Activated T-helper 17 cell treated with anti-CD3 and anti-CD28 coated beads, Interleukin-2, amount 50 U/mL, for 72 hours (primary cell): ENCODE measurements around the gene FAM98B. TPM values are rescaled to one million over a fixed set of nuclear protein-coding genes. Genes with fewer than 3 reads are reported as not detected.
"Not testable (repeated sequence)": the region's sequence is repeated elsewhere in the genome, so short reads cannot be mapped to it uniquely, and the experiment has no call there.

ENCODE experiments used
- ATAC-seq: fragments of 150-1000 bp; cut with Tn5 transposase; replicated peaks from 2 replicates; pipeline ENCODE4 v1.10.0; 2021; ENCODE audit warnings: mild to moderate bottlenecking, moderate library complexity
- H3K27ac Mint-ChIP-seq: one replicate; pipeline ENCODE4 v1.8.0; 2022; ENCODE audit warnings: mixed read lengths
- H3K27me3 Mint-ChIP-seq: one replicate; pipeline ENCODE4 v1.8.0; 2022; ENCODE audit warnings: mixed read lengths
- H3K36me3 Mint-ChIP-seq: one replicate; pipeline ENCODE4 v1.8.0; 2022; ENCODE audit warnings: low read depth, mild to moderate bottlenecking, mixed read lengths
- H3K4me1 Mint-ChIP-seq: one replicate; pipeline ENCODE4 v1.8.0; 2022; ENCODE audit warnings: mixed read lengths
- H3K4me3 Mint-ChIP-seq: one replicate; pipeline ENCODE4 v1.8.0; 2022; ENCODE audit warnings: mild to moderate bottlenecking, mixed read lengths
- H3K9me3 Mint-ChIP-seq: one replicate; pipeline ENCODE4 v1.8.0; 2022; ENCODE audit warnings: mixed read lengths
- total RNA-seq, 2 donors: library from RNA; stranded (reverse); gene quantifications; one replicate each; pipeline ENCODE4 v1.2.3, GENCODE V29; 2022

The FAM98B gene
- total RNA-seq, result 10 to 100 TPM; 28.5 to 44.5 TPM

DNA sequence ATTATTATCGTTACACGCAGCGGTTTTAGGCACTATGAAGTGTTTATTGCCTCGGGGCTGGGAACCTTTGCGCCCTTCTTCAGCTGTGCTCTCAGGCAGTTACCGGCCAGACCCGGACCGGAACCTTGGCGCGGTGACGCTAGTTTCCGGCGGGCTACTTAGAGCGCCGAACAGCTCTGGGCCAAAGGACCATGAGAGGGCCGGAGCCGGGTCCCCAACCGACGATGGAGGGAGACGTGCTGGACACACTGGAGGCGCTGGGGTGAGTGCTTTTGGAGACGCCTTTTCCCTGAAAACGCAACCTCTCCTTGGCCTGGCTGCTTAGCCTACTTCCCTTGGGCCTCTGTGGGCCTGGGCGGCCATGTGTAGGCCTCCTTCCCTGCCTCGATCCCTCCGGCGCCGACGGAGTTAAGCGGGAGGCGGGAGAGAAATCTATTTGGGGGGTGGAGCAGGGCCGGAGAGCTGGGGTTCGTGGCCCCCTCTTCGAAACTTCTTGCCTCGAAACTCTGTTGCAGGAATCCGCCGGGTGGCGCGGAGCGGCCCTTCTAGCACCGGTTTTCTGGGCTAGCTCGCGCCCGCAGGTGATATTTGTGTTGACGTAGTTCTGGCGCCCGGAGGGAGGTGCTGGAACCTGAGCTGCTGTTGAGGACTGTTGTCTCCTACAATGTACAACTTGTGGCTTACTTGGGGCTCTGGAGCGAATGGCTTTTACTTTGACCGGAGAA, at the start of gene FAM98B:
Gene FAM98B (plus strand): TSS at position 157 of the 725 bp plus-strand sequence. CDS start 35 bp downstream, at position 192.
- peaks cover 21% of the 10 kb centered on the region for H3K4me1 Mint-ChIP-seq
- H3K36me3 Mint-ChIP-seq, result peaks cover 20% of the 10 kb centered on the region
- peak; percentile 96 for ATAC-seq
- peak within 1 kb of the TSS; percentile 96 for H3K27ac Mint-ChIP-seq
- H3K9me3 Mint-ChIP-seq, result no peaks in the 10 kb centered on the region
- peak within 1 kb of the TSS; percentile 84 for H3K4me3 Mint-ChIP-seq
- H3K27me3 Mint-ChIP-seq, result no peaks in the 10 kb centered on the region

- Mint-ChIP-seq H3K27ac (no peak overlapping the region), H3K4me1 (no peaks in the 10 kb centered on the region), H3K27me3 (peaks cover 21% of the 10 kb centered on the region), H3K4me3 (no peak overlapping the region), H3K9me3 (no peaks in the 10 kb centered on the region), H3K36me3 (no peaks in the 10 kb centered on the region)
- ATAC-seq, result peak; percentile 79
Measured at GRCh38 chr15:38406436-38406835, 47.5 kb upstream of the FAM98B start.

- Mint-ChIP-seq H3K36me3 (no peaks in the 10 kb centered on the region), H3K27ac (no peak overlapping the region), H3K27me3 (peaks cover 23% of the 10 kb centered on the region), H3K4me3 (no peak overlapping the region), H3K9me3 (no peaks in the 10 kb centered on the region), H3K4me1 (no peaks in the 10 kb centered on the region)
- ATAC-seq, result no peak
Measured at GRCh38 chr15:38408576-38408975, 45.4 kb upstream of the FAM98B start.

GRCh38 chr15:38411902-38412301, 42.0 kb upstream of the FAM98B start:
- no peaks in the 10 kb centered on the region for H3K4me1 Mint-ChIP-seq
- H3K4me3 Mint-ChIP-seq, result no peak overlapping the region
- ATAC-seq, result no peak
- H3K9me3 Mint-ChIP-seq, result no peaks in the 10 kb centered on the region
- no peak overlapping the region for H3K27ac Mint-ChIP-seq
- no peaks in the 10 kb centered on the region for H3K36me3 Mint-ChIP-seq
- peaks cover 32% of the 10 kb centered on the region for H3K27me3 Mint-ChIP-seq

DNA sequence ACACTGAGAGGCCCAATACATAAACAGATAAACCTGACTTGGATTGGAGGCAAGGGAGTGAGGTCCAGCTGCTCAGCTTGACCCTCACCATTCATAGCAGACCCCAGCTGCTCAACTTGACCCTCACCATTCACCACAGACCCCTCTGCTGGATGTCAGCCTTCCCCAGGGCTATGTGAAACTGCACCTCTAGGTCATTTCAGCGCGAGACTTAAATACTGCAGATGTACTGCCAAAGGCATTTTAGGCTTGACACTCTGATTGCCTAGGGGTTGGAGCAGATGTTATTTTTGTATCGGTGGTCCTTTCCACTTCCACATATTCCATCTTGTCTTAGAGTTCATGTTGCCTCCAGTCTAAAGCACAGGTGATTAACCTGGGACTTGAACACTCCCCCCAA, 41.5 kb upstream of the FAM98B start:
- no peak for ATAC-seq
- no peaks in the 10 kb centered on the region for H3K36me3 Mint-ChIP-seq
- H3K27me3 Mint-ChIP-seq, result peaks cover 34% of the 10 kb centered on the region
- H3K9me3 Mint-ChIP-seq, result no peaks in the 10 kb centered on the region
- H3K4me1 Mint-ChIP-seq, result no peaks in the 10 kb centered on the region
- H3K4me3 Mint-ChIP-seq, result no peak overlapping the region
- H3K27ac Mint-ChIP-seq, result no peak overlapping the region

DNA sequence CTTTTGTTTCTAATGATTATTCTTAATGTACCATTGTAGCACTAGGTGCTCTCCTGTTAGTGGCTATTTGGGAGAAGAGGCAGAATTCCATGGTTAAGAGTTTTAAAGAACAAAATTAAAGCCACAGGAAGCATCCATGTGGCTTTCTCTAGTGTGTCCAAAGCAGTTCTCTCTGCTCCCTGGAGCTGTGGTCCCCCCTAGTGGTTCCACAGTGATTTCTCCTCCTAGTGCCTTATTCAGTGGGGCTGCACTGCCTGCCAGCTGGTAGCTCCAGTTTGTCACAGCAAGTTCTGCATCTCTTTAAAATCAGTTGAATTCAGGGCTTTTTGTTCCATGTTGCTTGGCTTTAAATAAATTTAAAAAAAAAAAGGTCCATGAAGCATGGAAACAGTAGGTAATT, 39.6 kb upstream of the FAM98B start:
- Mint-ChIP-seq H3K9me3 (no peaks in the 10 kb centered on the region), H3K4me1 (no peaks in the 10 kb centered on the region), H3K27ac (no peak overlapping the region), H3K36me3 (no peaks in the 10 kb centered on the region), H3K4me3 (no peak overlapping the region), H3K27me3 (peaks cover 35% of the 10 kb centered on the region)
- ATAC-seq, result no peak

DNA sequence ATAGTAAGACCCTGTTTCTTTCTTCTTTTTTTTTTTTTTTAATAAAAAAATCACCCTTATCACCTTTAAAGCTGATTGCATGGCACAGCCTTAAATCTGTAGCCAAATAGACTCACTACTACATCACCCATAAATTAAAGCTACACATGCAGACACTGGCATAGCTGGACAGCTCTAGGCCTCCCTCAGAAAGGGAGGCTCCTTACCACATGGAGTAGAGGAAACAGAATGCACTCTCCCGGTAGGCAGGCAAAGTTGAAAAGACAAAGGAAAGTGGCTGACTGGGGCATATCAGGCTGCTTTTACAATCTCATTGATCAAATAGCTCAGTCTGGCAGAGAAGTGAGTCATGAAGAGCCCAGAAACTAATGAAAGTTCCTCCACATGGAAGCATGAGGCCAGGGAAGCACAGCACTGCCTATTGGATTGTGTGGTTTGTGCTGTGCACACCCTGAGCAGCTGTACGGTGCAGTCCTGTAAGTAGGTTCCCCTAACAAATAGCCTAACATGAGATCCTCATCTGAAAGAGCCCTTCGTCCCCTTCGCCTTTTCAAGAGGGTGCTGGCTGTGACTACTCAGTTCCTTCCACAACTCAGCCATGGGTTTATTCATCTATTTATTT, 32.7 kb upstream of the FAM98B start:
- H3K36me3 Mint-ChIP-seq, result no peaks in the 10 kb centered on the region
- no peaks in the 10 kb centered on the region for H3K4me1 Mint-ChIP-seq
- H3K27me3 Mint-ChIP-seq, result peaks cover 34% of the 10 kb centered on the region
- no peak overlapping the region for H3K4me3 Mint-ChIP-seq
- no peak for ATAC-seq
- H3K9me3 Mint-ChIP-seq, result no peaks in the 10 kb centered on the region
- H3K27ac Mint-ChIP-seq, result no peak overlapping the region

- H3K9me3 Mint-ChIP-seq, result no peaks in the 10 kb centered on the region
- no peak overlapping the region for H3K4me3 Mint-ChIP-seq
- no peaks in the 10 kb centered on the region for H3K36me3 Mint-ChIP-seq
- H3K4me1 Mint-ChIP-seq, result no peaks in the 10 kb centered on the region
- no peak overlapping the region for H3K27ac Mint-ChIP-seq
- peaks cover 27% of the 10 kb centered on the region for H3K27me3 Mint-ChIP-seq
- no peak for ATAC-seq
Measured at GRCh38 chr15:38424101-38424552, 29.8 kb upstream of the FAM98B start.

- no peak for ATAC-seq
- peaks cover 27% of the 10 kb centered on the region for H3K27me3 Mint-ChIP-seq
Measured at GRCh38 chr15:38425269-38425668, 28.7 kb upstream of the FAM98B start.

DNA sequence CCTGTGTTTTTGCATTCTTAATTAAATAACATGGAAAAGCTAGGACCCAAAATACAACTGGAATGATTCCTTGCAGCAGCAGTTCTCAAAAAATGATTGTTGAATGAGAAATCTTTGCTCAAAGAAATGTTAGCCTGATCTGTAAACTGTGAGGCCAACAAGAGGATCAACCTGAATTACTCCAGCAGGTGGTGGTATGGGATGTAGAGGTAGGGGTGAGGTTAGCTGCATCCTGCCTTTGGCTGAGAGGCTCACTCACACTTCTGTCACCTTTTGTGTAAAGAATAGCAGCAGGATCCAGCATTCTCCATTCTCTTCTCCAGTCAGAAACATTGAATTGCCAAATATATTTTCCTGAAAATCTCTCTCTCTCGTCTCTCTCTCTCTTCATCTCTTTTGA, 26.5 kb upstream of the FAM98B start:
- Mint-ChIP-seq H3K27me3 (peaks cover 18% of the 10 kb centered on the region), H3K27ac (no peak overlapping the region), H3K4me3 (no peak overlapping the region), H3K9me3 (no peaks in the 10 kb centered on the region), H3K36me3 (no peaks in the 10 kb centered on the region), H3K4me1 (no peaks in the 10 kb centered on the region)
- ATAC-seq, result no peak

More at GRCh38 chr15:38425269-38425668, 28.7 kb upstream of the FAM98B start:
- Mint-ChIP-seq H3K27ac (no peak overlapping the region), H3K36me3 (no peaks in the 10 kb centered on the region), H3K4me3 (no peak overlapping the region), H3K9me3 (no peaks in the 10 kb centered on the region), H3K4me1 (no peaks in the 10 kb centered on the region)

DNA sequence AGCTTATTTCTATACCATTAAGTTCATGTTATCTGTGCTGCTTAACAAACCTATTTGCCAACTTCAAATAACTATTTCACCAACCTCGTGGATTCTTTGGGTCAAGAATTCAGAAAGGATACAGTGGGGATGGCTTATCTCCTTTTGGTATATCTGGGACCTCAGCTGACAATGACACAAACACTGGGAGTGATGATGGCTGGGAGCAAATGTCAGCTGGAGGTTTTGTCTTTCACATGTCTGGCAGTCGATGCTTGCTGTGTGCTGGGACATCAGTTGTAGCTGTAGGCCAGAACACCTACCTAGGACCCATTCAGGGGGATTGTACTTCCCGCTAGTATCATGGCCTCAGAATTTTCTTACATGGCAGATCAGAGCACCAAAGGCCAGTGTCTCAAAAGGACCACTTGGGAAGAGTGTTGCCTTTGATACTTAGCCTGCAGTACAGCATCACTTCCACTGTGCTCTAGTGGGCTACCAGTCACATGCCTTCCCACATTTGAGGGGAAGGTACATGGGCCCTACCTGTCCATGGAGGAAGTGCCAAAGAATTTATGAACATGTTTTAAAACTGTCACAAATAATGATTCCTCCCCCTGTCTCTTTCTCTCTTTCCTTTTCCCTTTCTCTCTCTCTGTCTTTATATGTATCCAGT, 23.7 kb upstream of the FAM98B start:
- no peak for ATAC-seq
- Mint-ChIP-seq H3K27ac (no peak overlapping the region), H3K4me1 (no peaks in the 10 kb centered on the region), H3K9me3 (no peaks in the 10 kb centered on the region), H3K4me3 (no peak overlapping the region), H3K36me3 (no peaks in the 10 kb centered on the region), H3K27me3 (peaks cover 10% of the 10 kb centered on the region)

DNA sequence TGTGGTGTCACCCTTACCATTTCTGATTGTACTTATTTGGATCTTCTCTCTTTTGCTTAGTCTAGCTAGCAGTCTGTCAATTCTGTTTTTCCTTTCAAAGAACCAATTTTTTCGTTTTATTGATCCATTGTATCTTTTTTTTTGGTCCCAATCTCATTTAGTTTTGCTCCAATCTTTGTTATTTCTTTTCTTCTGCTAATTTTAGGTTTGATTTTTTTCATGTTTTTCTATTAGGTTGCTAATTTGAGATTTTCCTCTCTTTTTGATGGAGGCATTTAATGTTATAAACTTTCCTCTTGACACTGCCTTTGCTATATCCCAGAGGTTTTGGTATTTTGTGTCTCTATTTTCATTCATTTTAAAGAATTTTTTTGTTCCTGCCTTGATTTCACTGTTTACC, 16.9 kb upstream of the FAM98B start:
- Mint-ChIP-seq H3K9me3 (no peaks in the 10 kb centered on the region), H3K36me3 (no peaks in the 10 kb centered on the region), H3K27me3 (peaks cover 18% of the 10 kb centered on the region), H3K27ac (no peak overlapping the region), H3K4me1 (peaks cover 6% of the 10 kb centered on the region), H3K4me3 (no peak overlapping the region)
- ATAC-seq, result no peak

- not testable (repeated sequence) for H3K4me1 Mint-ChIP-seq, H3K36me3 Mint-ChIP-seq, H3K4me3 Mint-ChIP-seq, H3K9me3 Mint-ChIP-seq, ATAC-seq, H3K27ac Mint-ChIP-seq
- peaks cover 18% of the 10 kb centered on the region for H3K27me3 Mint-ChIP-seq
Measured at GRCh38 chr15:38437603-38438002, 16.3 kb upstream of the FAM98B start.

DNA sequence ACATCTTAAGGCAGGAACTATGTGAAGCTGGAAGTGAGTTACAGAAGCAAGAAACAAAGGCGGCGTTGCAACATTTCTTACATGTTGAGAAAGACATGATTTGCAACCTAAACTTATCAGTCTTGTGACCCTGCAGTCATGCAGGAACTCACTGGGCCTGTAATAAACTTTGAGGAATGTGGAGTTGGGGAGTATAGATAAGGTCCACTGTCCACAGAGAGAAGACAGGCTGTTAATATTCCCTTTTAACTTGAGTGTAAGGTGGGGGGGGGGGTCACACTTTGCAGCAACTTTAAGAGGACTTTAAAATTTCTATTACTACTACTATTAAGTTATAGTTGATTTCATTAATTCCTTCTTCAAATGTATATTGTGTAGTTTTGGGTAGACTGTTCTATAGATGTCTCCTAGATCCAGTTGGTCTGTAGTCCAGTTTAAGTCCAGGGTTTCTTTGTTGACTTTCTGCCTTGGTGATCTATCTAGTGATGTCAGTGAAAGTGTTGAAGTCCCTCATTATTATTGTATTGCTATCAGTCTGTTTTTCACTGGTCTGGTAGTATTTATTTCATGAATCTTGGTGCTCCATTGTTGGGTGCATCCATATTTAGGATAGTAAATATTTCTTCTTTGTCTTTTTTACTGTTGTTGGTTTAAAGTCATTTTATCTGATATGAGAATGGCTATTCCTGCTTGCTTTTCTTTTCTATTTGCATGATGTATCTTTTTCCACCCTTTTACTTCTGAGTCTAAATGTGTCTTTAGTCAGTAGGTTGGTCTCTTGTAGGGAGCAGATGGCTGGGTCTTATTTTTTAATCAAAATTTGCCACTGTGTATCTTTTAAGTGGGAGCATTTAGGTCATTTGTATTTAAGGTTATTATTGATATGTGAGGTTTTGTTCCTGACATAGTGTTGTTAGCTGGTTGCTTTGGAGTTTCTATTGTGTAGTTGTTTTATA, 15.6 kb upstream of the FAM98B start:
- H3K36me3 Mint-ChIP-seq, result no peaks in the 10 kb centered on the region
- H3K27me3 Mint-ChIP-seq, result peaks cover 18% of the 10 kb centered on the region
- no peak overlapping the region for H3K4me3 Mint-ChIP-seq
- H3K4me1 Mint-ChIP-seq, result peaks cover 6% of the 10 kb centered on the region
- H3K27ac Mint-ChIP-seq, result no peak overlapping the region
- ATAC-seq, result no peak
- H3K9me3 Mint-ChIP-seq, result no peaks in the 10 kb centered on the region
